ENCODE results near the gene SDF4. TPM values are rescaled to one million over a fixed set of nuclear protein-coding genes. Genes with fewer than 3 reads are reported as not detected.
A peak's percentile ranks its signal among the peaks of the same experiment; 100 is the strongest.

Gene SDF4
- total and polyA plus RNA-seq, 2 of the 13 experiments (the other 11 are each of a cell fraction or from before 2014, with no cell fraction given): 80.8 to 107 TPM

DNA sequence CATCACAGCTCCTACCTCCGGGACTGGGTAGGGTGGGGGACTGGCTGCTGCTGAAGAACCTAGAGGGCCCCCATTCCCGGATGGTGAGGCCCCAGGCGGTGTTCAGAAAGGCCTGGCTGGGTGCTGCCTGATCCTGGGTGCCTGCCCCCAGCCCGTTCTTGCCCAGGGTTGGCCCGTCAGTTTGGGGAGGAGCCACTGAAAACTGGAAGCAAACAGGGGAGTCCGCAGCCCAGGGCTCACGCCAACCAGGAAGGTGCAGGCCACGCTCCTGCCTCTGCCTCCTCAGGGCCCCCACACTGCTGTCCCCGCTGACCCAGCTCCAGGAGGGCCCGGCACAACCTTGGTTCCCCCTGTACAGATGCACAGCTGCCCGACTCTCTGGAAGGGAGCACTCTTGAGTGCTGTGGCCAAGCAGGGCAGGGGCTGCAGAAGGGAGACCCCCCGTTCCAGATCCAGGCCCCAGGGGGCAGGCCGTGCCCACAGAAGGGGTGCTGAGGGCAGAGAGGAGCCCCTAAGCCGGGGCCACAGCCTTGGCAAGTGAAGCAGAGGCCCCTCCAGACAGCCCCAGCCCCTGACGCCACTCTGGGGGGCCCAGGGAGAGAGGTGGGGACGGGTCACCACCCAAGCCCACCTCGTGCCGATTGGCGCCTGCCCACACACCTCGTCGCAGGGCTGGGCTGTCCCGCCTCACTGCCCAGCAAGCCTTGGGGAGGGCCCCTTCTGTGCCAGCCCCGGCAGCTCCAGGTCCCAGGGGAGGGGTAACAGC lies 9.2 kb upstream of the SDF4 start (continued):
- TF ChIP-seq KAT2B (IDR thresholded peaks at IDR 0.05; ENCODE audit: borderline replicate concordance, low read depth, low read length): no peak
- TF ChIP-seq MXI1 (IDR thresholded peaks at IDR 0.05; ENCODE audit: borderline replicate concordance, low read depth, low read length): 0 out of 3 replicates have a peak, but pooled peaks have one; percentile 16
- TF ChIP-seq TAF1 (CRISPR knock-in tag; IDR thresholded peaks at IDR 0.05): peak; percentile 65
- peak; percentile 94 for TF ChIP-seq ZNF263 (CRISPR knock-in tag; IDR thresholded peaks at IDR 0.05)
- TF ChIP-seq SP4 (CRISPR knock-in tag; IDR thresholded peaks at IDR 0.05): no peak
- peak in 1 of 2 experiments; percentile 40; a peak in 1 of 4 replicates for TF ChIP-seq HMGXB4 (CRISPR knock-in tag; IDR thresholded peaks at IDR 0.05; ENCODE audit: borderline replicate concordance in 1 of 2, low read depth in 1 of 2)
- TF ChIP-seq ZSCAN22 (CRISPR knock-in tag; IDR thresholded peaks at IDR 0.05): no peak
- TF ChIP-seq ZNF605 (CRISPR knock-in tag; IDR thresholded peaks at IDR 0.05): 0 out of 2 replicates have a peak, but pooled peaks have one; percentile 39
- TF ChIP-seq XRCC5 (optimal IDR thresholded peaks at IDR 0.05; ENCODE audit: low read length): peak; percentile 68
- TF ChIP-seq ZBTB44 (CRISPR knock-in tag; IDR thresholded peaks at IDR 0.05): no peak
- no peak for TF ChIP-seq RARG (CRISPR knock-in tag; IDR thresholded peaks at IDR 0.05; ENCODE audit: low read depth)
- 0 out of 2 replicates have a peak, but pooled peaks have one; percentile 33 for TF ChIP-seq HMGXB3 (CRISPR knock-in tag; IDR thresholded peaks at IDR 0.05; ENCODE audit: borderline replicate concordance)
- 0 out of 2 replicates have a peak, but pooled peaks have one; percentile 49 for TF ChIP-seq ZNF430 (CRISPR knock-in tag; IDR thresholded peaks at IDR 0.05)
- TF ChIP-seq ZFY (CRISPR knock-in tag; IDR thresholded peaks at IDR 0.05): peak; percentile 70
- TF ChIP-seq, protein P1, sequence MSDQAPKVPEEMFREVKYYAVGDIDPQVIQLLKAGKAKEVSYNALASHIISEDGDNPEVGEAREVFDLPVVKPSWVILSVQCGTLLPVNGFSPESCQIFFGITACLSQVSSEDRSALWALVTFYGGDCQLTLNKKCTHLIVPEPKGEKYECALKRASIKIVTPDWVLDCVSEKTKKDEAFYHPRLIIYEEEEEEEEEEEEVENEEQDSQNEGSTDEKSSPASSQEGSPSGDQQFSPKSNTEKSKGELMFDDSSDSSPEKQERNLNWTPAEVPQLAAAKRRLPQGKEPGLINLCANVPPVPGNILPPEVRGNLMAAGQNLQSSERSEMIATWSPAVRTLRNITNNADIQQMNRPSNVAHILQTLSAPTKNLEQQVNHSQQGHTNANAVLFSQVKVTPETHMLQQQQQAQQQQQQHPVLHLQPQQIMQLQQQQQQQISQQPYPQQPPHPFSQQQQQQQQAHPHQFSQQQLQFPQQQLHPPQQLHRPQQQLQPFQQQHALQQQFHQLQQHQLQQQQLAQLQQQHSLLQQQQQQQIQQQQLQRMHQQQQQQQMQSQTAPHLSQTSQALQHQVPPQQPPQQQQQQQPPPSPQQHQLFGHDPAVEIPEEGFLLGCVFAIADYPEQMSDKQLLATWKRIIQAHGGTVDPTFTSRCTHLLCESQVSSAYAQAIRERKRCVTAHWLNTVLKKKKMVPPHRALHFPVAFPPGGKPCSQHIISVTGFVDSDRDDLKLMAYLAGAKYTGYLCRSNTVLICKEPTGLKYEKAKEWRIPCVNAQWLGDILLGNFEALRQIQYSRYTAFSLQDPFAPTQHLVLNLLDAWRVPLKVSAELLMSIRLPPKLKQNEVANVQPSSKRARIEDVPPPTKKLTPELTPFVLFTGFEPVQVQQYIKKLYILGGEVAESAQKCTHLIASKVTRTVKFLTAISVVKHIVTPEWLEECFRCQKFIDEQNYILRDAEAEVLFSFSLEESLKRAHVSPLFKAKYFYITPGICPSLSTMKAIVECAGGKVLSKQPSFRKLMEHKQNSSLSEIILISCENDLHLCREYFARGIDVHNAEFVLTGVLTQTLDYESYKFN (CRISPR knock-in tag; conservative IDR thresholded peaks at IDR 0.05): 0 out of 2 replicates have a peak, but pooled peaks have one; percentile 30
- TF ChIP-seq ZNF790 (CRISPR knock-in tag; IDR thresholded peaks at IDR 0.05; ENCODE audit: borderline replicate concordance): no peak
